HG03565 (cell line): ENCODE results near the gene WSB1.
A peak's percentile ranks its signal among the peaks of the same experiment; 100 is the strongest.
"Not testable (repeated sequence)": the region's sequence is repeated elsewhere in the genome, so short reads cannot be mapped to it uniquely, and the experiment has no call there.

Source experiments
- ATAC-seq: cut with Tn5 transposase; IDR thresholded peaks from one replicate; pipeline ENCODE4 v1.9.1; 2021; ENCODE audit warnings: mild to moderate bottlenecking, moderate library complexity; ENCODE audit not compliant: unreplicated experiment

The WSB1 gene

DNA sequence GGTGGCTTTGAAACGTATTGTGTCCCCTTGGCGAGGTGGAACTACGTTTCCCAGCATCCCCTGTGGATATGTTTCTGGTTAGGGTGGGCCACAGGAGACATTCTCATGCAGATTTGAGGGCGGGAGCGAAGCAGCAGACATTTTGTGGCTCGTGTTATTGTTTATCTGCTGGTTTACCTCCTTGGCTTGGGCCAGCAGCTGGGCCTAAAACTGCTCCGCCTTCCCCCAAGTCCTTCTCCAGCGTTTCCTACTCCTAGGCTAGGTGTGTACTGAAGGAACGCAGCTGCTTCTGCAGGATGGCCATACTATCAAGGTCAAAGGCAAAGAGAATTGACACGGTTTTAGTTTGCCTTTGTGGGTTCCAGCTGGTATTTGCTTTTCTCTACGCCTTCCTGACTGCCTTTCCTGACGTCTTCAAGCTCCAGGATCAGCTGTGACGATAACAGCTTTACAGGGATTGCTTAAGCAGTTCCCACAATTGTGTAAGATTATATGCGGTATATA, 17.2 kb upstream of the WSB1 start:
- ATAC-seq = no peak

- not testable (repeated sequence) for ATAC-seq
Measured at GRCh38 chr17:27279132-27279531, 14.8 kb upstream of the WSB1 start.

DNA sequence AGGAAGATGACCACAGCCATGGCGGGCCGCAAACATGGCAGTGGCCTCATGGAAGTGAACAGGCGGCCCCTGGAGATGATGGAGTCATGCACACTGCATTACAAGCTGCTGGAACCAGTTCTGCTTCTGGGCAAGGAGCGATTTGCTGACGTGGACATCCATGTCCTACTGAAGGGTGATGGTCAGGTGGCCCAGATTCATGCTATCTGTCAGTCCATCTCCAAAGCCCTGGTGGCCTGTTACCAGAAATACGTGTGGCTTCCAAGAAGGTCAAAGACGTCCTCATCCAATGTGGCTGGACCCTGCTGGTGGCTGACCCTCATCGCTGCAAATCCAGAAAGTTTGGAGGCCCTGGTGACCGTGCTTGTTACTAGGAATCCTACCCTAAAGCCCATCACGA, 13.4 kb upstream of the WSB1 start:
- no peak for ATAC-seq

DNA sequence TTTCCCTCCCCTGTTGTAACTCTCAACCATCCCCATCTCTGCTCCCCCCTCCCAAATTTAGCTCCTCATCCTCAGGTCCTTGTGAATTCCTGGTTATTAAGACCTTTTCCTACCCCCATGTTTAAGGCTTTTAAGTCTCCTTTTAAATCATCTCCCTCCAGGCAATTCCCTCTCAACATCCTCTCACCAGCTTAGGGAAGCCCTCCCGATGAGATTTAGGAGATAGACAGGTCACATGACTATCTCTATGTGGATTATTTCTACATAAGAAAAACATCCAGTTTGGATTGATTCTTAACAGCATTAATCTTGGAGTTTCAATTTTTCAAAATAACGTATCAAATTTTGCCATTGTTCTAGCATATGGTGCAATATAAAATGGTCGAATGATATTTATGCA, 12.5 kb upstream of the WSB1 start:
- no peak for ATAC-seq

GRCh38 chr17:27282054-27282551, 11.8 kb upstream of the WSB1 start:
- ATAC-seq = peak; percentile 88

DNA sequence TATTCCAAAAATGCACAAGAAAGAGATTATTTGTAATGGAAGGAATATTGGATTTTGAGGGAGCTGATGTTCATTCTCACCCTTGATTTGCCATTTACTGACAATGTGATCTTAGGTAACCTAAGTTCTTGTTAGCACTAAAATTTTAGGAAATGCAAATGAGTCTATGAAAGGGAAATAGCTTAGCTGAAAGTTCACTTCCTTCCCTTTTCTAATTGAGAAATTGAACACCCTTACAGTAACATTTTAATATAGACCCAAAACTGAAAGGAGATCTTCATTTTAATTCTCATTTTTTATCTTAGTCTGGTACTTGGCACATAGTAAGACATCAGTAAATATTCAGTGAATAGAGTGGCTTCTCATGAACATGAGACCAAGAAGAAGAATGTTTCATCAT, 10.9 kb upstream of the WSB1 start:
- no peak for ATAC-seq

DNA sequence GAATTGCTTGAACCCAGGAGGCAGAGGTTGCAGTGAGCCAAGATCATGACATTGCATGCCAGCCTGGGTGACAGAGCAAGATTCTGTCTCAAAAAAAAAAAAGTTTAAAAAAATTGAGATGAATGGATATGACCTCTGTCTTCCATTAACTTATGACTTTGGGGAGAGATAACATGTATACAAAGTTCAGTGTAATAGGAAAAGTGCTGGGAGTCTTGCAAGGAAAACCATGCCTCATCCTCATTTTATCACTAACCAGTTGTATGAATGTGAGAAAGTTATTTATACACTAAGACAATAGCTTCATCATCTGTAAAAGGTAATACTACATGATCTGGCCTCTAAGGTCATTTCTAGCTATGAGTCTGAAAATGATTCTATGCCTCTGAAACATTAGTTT, 10.2 kb upstream of the WSB1 start:
- no peak for ATAC-seq

GRCh38 chr17:27284811-27285415, 9.0 kb upstream of the WSB1 start:
- ATAC-seq = no peak

DNA sequence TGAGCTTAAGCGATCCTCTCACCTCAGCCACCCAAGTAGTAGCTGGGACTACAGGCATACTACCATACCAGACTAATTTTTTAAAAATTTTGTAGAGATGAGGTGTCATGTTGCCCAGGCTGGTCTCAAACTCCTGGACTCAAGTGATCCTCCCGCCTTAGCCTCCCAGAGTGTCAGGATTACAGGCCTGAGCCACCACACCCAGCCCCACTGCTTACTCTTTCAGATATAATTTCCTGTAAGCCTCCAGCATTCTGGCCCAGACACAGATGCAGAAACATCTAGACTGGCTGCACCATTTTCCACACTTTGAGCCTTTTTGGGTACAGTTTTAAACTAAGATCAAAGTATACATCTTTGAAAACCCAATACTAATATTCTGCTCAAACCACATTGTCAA, 8.4 kb upstream of the WSB1 start:
- no peak for ATAC-seq

- no peak for ATAC-seq
Measured at GRCh38 chr17:27288183-27288582, 5.7 kb upstream of the WSB1 start.

DNA sequence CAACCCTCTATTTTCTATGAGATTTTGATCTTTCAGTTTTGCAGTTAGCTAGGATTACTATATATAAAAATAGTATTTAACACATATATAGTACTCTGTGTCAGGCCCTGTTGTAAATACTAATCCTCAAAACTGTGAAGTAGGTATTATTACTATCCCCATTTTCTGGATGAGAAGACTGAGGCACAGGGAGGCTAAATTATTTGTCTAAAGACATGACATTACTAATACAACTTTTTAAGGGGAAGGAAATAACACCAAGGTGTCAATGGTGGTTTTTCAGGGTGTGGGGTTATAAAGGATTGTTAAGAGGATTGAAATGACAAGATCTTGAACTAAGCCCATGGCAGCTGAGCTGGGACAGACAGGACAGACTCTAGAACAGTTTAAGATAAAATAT, 4.1 kb upstream of the WSB1 start:
- no peak for ATAC-seq

DNA sequence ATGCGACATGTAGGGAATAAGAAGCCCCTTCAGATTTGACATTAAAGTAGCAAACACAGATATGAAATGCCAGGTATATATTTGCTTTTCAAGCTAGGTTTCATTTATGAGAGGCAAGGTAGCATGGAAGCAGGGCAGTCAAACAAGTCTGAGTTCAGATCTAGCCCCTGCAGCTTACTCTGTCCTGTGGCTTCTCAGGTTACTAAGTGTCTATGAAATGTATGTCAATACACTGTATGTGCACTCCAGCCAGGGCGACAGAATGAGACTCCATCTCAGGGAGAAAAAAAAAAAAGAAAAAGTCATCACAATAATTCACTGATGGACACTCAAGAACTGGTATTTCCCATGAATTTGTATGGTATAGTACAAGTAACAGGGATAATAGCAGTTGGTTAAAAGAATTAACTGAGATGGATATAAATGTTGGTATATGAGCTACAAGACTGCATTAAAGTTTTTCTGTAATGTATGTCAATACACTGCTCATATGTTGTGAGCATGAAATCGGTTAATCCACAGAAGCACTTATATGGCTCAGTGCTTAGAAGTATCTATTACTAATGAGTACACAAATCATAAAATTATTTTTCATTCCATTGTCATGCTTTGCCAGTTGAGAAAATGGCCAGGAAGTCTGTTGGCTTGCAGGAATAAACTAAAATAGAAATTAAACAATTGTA, 2.9 kb upstream of the WSB1 start:
- no peak for ATAC-seq

DNA sequence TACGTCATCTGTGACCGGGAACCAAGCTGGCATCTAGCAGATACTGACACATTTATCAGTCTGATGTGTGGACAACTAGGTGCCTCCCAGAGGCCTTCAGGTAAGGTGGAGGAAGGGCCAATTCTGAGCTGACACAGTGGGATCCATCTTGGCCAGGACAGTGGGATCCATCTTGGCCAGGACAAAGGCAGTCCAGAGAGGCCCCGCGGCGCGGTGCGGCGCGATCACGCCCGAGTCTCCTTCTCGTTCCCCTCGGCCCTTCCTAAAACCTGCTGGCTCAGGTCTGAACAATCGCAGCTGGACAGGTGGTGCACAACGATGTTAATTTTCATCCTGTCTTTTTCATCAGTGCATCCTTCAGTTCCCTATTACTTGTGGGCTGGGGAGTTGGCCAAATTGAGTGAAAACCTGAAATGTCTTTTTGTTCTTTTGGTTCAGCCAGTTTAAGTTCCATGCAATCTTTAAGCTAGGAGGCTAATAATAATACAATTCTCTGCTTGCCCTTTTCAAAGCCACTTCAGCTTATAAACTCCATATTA, 486 bp upstream of the WSB1 start:
- no peak for ATAC-seq

GRCh38 chr17:27294689-27295630, 1.0 kb downstream of the WSB1 start:
- ATAC-seq = peak; percentile 35

- ATAC-seq = no peak
Measured at GRCh38 chr17:27295945-27296344, 2.0 kb downstream of the WSB1 start.

GRCh38 chr17:27296428-27296979, 2.6 kb downstream of the WSB1 start:
- ATAC-seq = no peak

DNA sequence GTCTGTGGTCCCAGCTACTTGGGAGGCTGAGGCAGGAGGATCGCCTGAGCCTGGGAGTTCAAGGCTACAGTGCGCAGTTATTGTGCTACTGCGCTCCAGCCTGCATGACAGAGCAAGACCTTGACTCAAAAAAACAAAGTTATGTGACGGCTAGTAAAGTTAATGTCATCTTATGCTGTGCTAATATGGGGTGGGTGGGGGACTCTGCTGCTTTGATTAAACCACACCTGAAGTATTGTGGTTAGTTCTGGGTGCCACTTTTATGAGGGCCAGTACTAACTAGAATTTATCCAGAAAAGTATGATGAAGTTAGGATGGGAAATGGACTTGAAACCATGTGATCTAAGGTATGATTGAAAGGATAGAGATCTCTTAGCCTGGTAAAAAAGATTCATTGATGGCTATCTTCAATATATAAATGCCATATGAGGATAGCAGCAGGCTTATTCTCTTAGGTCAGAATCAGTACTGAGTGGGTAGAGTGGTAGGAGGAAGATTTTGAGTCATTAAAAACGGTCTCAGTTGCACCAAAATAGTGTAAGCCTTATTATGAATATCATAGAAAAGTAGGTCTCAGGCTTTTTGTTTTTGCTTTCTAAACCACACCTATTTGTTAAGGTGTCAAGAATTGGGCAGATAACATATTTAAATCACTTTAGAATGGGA, 5.6 kb downstream of the WSB1 start:
- no peak for ATAC-seq

GRCh38 chr17:27303734-27304133, 9.8 kb downstream of the WSB1 start:
- no peak for ATAC-seq

DNA sequence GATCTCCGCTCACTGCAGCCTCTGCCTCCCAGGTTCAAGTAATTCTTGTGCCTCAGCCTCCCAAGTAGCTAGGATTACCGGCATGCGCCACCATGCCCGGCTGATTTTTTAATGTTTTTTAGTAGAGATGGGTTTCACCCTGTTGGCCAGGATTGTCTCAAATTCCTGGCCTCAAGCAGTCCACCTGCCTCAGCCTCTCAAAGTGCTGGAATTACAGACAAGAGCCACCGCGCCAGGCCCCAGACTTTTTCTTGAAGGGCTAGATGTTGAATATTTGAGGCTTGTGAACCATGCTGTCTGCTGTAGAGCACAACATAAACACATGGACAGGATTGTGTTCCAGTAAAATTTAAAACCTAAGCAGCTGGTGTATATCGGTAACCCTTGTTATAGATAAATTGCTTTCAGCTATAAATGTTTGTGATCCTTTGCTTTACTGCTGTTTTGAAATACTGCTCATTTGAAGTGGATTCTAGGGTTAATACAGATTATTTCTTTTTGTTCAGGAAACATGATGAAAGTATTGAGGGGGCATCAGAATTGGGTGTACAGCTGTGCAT, 12.4 kb downstream of the WSB1 start:
- ATAC-seq = no peak

GRCh38 chr17:27310565-27311110, 16.7 kb downstream of the WSB1 start:
- no peak for ATAC-seq
